Stimulated activated CD8-positive, alpha-beta memory T cell treated with anti-CD3 and anti-CD28 coated beads, Interleukin-12 subunit alpha, Interleukin-12 subunit beta, amount 100 ng/mL, for 24 hours (primary cell): ENCODE data around the gene RBBP8.

ENCODE experiments used
- DNase-seq: peaks from one replicate; pipeline ENCODE4 v3.0.0-alpha.2; 2020; ENCODE audit errors: extremely low read depth

RBBP8 gene

DNA sequence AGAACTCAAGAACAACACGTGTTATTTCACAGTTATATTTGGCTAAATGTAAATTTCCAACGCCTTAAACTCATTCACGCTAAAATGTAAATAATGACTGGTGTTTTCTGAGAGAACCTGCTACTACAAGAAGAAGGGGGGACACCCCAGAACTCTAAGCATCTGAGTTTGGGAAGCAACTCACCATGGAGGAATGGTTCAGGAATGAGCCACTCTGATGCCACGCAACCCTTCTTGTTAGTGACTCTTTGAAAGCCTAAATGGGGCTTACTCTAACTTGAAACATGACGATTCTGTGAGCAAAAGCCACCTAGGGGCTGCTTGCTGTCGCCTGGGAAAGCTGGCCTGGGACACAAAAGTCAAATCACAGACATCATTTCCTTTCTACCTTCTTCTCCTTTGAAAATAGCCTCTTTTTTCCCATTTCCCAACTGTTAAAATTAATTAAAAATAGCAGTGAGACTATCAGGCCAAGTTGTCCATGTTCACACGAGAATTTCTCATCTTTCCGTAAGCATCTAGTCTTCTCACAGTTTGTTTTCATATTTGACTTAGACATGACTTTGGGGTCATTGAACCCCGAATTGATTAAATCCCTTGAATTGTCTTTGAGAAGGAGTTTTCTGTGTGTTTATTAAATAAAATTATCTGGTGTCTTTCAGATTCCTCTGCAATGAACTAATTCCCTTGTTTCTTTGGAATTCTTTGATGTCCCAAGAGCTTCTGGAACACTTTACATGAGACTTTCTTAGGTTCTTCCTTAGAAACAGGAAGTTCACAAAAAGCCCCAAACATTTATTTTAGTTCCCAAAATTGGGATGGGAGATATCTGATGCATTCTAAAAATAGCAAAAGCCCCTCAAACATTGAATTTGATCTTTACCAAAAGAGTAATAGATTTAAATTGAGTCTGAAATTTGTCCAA, 126.7 kb downstream of the RBBP8 start:
- no peak for DNase-seq

DNA sequence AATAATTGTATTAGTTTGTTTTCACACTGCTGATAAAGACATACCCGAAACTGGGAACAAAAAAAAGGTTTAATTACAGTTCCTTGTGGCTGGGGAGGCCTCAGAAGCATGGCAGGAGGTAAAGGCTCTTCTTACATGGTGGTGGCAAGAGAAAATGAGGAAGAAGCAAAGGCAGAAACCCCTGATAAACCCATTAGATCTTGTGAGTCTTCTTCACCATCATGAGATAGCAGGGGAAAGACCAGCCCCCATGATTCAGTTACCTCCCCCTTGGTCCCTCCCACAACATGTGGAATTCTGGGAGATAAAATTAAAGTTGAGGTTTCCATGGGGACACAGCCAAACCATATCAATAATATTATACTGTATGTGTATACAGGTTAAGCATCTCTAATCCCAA, 128.9 kb downstream of the RBBP8 start:
- DNase-seq, result no peak

DNA sequence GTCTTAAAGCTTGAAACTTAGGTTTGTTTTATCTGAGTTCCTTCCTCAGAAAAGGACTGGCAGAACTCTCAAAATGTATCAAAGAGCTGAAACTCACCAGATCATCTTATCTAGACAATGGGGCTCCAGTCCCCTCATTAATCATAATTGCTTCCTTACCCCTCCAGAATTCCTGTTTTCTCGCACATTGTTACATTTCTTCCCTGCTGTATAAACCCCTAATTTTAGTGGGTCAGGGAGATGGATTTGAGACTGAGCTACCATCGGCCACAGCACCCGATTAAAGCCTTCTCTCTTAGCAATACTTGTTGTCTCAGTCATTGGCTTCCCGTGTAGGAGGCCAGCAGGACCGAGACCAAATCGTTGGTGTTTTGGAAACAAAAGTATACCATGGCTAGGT, 130.4 kb downstream of the RBBP8 start:
- no peak for DNase-seq

DNA sequence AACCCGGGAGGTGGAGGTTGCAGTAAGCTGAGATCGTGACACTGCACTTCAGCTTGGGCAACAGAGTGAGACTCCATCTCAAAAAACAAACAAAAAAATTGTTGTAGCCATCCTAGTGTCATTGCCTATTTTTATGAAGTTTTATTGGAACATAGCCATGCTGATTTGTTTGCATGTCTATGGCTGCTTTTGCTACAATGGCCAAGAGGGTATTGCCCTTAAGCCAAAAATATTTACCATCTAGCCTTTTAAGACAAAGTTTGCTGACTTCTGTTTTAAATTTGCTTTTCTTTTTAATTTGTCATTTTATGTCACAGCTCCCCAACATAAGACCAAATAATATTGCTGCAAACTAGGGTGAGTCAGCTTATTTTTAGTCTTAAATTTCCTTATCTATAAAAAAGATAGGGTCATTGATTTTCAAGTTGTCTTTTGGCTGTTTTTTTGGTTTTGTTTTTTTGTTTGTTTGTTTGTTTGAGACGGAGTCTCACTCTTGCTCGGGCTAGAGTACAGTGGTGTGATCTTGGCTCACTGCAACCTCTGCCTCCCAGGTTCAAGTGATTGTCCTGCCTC, 132.2 kb downstream of the RBBP8 start:
- DNase-seq, result no peak

DNA sequence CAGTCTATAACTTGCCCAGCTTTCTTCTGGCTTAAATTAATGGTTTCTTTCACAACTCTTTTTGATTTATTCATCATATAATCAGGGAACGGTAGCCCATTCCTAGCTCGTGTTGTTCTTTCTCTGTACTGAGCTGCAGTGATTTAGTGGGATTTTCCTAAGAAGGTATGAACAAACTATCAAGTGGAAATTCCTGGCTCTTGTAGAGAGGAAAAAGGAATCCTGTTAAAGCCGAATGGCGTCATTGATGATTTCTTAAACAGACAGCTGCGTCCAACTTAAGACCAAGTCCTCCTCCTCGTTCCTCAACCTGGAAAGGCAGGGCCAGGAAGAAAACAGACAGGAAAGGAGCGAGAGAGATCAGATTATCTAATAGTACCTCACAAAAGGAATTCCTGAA, 132.9 kb downstream of the RBBP8 start:
- no peak for DNase-seq

DNA sequence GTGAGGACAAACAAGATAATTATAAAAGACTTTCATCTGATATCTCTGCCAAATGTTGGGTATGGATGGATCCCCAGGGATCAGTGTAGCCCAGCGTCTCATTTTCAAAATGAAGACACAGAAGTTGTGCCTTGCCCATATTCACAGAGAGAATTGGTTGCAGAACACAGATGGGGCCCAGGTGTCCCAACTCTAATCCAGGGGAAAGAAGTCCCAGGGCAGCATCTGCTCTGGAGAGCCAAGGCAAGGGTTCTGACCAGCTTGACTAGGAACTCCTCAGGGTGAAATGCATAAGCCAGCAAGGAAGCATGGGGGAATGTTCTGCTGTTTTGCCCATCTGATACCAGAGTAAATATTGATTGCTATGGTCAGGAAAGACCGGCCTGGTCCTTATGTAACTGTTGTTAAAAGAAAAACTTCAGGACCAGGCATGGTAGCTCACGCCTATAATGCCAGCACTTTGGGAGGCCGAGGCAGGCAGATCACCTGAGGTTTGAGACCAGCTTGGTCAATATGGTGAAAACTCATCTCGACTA, 133.4 kb downstream of the RBBP8 start:
- no peak for DNase-seq

DNA sequence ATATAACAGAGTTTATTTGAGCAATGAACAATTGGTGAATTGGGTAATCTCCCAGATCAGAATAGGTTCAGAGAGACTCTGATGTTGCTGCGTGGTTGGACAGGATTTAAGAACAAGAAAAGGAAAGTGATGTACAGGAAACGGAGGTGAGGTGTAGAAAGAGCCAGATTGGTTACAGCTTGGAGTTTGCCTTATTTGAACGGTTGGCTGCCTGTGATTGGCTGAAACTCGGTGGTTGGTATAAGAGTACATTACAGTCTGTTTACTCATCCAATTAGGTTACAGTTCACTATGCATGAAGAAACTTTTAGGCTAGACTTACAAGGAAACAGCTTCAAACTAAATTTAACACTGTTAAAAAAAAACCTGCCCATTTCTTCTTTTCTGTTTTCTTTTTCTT, 134.1 kb downstream of the RBBP8 start:
- no peak for DNase-seq

DNA sequence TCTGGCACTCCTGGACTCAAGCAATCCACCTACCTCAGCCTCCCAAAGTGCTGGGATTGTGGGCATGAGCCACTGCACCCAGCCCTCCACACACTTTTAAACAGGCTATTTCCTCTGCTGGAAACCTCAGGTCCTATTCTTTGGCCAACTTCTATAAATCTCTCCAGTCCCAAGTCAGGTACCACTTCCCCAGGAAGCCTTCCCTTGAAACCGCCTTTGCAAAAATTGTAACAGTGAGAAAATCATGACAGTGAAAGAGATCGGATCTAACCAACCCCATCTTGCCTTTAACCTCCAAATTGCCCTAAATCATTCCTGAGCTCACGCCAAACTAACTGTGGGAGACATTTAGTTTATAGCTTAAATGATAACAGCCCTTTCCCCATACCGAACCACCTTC, 134.9 kb downstream of the RBBP8 start:
- no peak for DNase-seq

DNA sequence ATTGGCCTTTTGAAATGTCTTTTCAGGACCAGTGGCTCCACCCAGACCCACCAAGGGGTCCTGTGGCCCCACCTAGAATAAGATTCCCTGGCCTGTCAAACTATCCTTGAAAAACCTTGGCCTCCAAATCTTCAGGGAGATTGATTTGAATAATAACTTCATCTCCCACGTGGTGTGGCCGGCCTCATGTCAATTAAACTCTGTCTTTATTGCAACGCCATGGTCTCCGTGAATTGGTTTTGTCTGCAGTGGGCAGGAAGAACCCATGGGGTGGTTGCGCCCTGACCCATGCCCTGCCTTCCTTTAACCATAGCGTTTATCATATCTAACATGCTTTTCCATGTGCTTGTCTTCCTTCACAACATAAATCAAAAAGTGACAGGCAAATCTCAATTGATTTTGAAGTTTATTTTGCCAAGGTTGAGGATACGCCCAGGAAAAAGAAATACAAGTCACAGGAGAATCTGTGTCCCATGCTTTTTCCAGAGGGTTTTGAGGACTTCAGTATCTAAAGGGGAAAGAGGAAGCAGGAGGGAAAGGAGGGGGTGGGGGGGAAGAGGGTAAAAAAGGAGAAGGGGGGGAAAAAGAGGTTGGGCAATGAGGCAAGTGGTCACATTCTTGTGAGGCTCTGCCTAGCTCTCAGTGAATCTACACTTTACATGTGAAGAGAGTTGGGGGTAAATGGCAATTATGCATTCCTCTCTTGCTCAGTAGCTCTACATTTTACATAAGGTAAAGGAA, 135.6 kb downstream of the RBBP8 start:
- no peak for DNase-seq

DNA sequence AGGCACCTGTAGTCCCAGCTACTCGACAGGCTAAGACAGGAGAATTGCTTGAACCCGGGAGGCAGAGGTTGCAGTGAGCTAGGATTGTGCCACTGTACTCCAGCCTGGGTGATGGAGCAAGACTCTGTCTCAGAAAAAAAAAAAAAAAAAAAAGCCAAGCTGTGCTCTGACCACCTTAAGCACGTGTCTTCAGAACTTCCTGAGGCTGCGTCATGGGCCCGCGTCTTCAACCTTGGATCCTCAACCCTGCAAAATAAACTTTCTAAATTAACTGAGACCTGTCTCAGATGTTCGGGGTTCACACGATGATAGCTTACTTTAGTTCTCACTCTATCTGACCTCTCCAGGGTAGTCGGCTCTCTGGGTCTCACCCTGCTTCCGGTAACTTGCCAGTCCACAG, 136.4 kb downstream of the RBBP8 start:
- no peak for DNase-seq

DNA sequence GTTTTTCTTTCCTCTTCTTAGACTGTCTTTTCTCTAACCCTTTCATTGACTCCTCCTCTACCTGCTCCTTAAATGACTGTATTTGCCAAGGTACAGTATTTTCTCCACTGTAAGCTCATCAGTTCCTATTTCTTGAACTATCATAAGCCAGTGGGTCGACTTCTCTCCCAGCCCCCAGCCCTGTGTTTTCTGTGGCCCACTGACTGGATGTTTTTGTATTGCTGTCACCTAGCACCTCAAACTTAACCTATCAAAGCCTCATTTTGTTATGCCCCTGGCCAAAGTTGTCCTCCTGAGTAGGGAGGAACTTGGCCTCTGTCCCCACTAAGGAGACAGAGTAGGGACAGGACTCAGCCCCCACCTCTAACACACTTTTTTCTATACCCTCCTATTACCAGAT, 136.8 kb downstream of the RBBP8 start:
- DNase-seq, result no peak

DNA sequence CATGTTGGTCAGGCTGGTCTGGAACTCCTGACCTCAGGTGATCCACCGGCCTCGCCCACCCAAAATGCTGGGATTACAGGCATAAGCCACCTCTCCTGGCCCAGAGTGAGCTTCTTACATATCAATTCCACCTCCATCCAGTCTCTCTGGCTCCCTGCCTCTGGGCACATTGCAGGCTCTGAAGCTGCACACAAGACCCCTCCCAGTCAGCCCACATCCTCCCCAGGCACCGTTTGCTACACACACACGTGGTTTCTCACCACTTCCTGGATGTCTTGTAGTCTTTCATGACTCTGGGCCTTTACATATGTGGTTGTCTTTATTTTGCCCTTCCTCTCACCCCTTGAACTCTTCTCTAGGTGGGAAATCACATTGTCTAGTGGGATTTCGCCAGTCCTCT, 138.2 kb downstream of the RBBP8 start:
- peak; percentile 50 for DNase-seq

DNA sequence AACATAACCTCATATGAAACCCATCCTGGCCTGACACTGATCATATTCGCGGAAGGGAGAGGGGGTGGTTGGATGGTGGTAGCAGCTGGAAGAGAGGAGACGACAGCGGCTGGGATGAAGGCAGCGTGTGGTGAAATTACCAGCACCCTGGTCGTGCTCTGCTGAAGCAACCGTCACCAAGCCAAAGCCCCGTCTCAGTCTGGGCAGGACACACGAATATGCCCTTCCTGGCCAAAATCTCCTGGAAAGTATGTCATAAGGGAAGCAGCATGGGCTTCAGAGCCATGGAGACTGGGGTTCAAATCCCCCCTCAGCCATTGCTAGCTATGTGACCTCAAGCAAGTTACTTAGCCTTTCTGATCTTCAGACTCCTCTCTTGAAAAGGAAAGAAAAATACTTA, 139.0 kb downstream of the RBBP8 start:
- no peak for DNase-seq

DNA sequence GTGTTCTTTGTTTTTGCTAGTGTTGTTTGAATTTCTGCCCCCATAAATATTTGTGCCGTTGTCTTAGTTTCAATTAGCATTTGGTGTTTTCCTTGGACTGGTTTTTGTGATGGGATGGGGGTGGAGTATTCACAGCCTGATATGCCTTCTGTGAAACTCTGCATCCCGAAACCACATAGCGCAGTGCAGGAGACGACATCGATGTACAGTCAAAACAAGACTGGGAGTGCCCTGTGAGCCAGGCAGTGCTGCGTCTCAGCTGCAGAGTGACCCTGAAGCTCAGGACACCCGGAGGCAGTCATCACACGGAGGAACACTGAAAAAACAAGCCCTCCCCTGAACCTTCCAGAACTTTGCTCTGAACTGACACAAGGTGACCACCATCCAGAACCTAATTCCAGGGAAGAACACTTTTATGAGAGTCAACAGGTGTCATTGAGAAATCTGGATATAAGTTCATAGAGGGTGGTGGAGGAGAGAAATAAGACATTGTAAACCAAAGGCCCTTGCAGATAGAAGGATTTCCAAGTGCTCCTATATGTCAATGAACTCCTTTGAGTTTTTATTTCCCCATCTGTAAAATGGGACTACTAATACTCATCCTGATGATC, 141.0 kb downstream of the RBBP8 start:
- DNase-seq, result no peak
